HG03064 (cell line): ENCODE measurements around the gene ALDH3B1.
A peak's percentile ranks its signal among the peaks of the same experiment; 100 is the strongest.

Source experiments
- ATAC-seq: cut with Tn5 transposase; IDR thresholded peaks from one replicate; pipeline ENCODE4 v1.9.1; 2021; ENCODE audit warnings: low read depth; ENCODE audit not compliant: unreplicated experiment

Gene ALDH3B1

DNA sequence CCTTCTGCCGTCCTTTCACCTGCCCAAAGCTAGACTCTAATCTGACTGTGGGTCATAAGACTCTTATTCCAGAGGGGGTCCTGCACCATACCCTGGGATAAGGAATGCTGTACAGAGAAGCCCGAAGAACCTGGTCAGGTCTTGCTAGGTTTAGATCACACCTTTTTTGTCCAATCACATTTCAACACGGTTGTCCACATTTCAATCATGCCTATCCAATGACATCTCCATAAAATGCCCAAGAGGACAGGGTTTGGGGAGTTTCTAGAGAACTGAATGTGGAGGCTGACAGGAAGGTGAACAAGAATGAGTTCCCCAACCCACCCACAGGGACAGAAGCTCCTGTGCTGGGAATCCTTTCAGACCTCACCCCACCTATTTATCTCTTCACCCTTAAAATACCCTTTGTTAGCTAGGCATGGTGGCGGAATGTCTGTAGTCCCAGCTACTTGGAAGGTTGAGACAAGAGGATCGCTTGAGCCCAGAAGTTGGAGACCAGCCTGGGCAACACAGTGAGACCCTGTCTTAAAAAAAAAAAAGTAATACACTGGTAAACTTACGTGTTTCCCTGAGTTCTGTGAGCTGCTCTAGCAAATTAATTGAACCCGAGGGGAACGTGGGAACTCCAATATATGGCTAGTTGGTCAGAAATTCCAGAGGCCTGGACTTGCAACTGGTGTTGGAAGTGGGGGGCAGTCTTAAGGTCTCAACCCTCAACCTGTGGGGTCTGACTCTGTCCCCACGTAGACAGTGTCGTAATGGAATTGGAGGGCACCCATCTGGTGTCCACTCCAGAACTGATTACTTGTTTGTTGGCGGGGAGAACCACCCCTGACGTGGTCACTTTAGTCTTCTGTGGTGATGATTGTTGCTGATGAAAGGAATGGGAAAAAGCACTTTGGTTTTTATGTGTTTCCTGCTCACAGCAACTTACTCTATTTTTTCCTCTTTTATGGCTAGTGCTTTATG, 46.5 kb downstream of the ALDH3B1 start:
- no peak for ATAC-seq

DNA sequence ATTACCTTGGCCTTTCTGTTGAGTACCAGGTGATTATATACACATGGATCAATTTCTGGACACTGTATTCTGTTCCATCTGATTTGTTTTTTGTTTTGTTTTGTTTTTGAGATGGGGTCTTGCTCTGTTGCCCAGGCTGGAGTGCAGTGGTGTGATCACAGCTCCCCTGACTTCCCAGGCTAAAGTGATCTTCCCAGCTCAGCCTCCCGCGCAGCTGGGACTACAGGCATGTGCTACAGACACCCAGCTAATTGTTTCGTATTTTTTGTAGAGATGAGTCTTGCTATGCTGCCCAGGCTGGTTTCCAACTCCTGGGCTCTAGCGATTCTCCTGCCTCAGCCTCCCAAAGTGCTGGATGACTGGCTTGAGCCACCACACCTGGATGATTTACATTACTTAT, 47.7 kb downstream of the ALDH3B1 start:
- ATAC-seq, result no peak

DNA sequence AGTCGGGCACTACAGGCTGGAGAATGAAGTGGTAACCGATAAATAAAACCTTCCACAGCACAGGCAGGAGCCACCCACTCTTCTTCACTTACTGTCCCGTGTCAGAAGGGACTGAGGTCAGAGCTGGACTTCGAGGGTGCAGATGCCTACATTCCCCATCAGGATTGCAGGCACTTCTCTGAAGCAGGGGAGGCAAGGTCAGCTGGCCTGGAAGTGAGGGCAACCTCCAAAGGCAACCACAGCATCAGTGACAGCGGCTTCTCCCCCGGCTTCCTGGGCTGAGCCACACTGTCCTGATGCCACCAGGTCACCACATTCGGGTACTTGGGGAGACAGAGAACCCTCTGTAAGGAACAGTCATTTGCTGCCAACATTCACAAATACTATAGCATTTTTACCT, 51.4 kb downstream of the ALDH3B1 start:
- no peak for ATAC-seq

DNA sequence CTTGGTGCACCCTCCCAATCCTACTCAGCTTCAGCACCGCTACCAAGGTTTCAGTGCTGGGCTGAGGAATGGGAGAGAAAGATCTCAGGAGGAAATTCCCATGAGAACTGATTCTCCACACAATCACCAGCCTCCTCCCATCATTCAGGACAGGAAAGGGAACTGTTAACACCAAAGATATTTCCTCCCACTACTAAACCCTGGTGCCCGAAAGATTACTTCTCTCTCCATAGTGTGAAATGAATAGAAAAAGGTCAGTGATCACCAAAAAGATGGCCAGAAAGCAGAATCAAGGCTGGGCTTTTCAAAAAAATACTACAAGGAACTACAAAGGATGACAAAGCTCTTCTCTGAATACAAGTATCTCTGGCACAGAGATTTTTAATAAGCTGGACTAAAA, 54.8 kb downstream of the ALDH3B1 start:
- ATAC-seq, result no peak

DNA sequence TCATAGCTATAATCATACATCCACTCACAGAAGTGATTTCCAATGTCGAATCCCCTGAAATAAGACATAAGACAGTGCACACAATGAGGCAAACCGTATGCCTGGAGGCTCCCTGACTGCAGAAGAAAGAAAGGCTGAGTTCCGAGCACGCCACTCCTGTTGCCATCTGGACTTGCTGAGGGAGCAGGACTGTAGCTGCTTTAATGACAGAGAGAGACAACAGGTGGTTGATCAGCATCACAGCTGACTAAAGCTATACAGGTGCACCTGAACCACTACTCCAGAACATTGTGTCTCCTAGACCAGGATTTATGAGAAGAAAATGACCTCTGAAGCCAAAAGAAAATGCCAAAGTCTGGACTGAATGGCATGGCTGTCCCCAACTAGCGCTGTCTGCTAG, 55.7 kb downstream of the ALDH3B1 start:
- ATAC-seq, result no peak

DNA sequence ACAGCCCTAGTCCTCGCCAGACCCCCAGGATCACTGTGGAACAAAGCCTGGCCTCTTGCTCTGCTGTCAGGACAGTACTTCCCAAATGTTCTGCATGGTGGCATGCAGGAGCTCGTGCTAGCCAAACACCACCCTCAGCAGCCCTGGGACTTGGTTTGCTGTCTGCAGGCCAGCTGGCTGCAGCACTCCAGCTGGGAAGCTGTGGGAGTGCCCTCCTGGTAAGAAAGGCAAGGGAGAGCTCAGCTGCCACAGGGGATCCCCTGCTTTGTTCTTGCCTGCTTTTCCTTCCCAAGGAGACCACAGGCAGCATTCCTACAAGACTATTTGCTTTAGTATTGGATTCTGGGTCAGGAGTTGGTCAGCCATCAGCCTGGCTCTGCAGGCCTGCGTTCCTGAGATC, 56.6 kb downstream of the ALDH3B1 start:
- ATAC-seq, result no peak

DNA sequence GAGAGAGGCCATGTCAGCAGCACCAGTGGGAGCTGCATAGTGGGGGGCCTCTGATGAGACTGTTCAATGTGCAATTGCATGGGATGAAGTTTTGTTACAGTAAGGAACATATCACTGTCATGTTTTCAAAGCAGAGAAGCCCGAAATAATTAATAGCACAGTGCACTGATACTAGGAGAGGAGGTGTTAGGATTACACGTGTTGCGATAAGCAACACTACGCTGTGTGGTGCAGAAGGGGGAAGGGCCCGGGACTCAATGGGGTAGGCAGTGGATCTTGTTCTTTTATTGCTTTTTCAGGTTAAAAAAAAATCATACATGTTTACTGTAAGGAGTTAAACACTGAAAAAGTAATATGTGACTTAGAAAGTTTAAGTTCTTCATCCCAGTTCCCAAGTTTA, 57.9 kb downstream of the ALDH3B1 start:
- ATAC-seq, result no peak

DNA sequence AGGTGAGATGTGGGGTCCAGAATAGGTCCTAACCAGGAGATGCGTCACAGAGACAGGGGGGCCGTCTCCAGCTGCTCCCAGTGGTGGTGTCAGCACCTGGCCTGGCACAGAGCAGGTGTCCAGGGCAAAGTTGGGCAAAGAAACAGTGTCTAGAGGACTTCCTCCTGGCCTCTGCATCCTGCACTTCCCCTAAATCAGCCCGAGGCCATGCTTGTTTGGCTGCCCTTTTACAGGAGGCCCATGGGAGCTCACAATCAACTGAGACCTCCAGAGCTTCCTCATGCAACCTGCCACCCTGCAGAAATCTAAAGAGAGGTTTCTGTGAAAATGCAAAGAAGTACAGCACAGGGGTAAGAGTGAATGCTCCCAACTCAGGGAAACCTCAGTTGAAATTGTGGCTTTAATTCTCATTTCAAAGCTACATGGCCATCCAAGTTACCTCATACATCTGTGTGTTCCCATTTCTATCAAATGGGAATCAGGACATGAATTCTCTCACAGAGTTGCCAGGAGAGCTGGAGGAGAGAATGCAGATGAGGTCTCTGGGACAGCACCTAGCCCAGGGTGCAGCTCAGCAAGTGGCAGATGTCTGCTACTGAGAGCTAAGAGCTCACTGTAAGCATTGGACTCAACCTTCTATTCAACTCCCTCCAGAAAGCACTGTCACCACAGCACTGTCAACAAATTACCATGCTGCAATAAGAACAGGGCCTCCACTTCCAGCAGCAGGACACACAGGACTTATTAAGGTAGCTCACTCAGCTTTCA, 61.3 kb downstream of the ALDH3B1 start:
- no peak for ATAC-seq

DNA sequence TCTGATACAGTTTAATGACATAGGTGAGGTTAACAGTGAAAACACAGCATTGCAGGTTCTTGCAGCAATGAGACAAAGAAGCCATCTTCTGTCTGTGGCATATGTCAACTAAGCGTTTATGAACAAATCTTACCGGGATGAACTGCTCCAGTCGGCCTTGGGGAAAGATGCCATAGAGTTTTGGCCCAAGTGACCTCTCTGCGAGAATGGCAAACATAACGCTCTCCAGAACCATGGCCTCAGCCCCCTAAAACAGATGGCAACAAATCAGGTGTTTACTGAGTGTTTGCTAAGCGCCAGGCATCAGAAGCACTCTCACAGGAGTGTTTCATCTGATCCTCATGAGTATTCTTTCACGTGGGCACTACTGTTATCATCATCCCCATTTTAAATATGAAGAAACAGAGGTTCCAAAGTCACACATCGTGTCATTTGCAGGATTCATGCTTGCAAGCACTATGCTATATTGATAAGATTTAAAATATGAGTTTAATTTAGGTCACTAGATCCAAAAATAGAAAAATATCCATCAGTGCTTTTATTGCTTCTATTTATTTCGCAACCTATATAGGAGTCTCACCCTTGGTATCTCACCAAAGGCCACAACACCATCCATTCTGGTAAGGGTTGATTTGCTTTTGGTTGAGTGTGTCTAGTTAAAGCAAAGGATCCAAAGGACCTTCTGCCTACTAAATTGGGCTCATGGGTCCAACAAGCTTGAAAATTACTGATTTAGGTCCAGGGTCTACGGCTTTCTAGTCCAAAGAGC, 64.6 kb downstream of the ALDH3B1 start:
- ATAC-seq, result no peak

DNA sequence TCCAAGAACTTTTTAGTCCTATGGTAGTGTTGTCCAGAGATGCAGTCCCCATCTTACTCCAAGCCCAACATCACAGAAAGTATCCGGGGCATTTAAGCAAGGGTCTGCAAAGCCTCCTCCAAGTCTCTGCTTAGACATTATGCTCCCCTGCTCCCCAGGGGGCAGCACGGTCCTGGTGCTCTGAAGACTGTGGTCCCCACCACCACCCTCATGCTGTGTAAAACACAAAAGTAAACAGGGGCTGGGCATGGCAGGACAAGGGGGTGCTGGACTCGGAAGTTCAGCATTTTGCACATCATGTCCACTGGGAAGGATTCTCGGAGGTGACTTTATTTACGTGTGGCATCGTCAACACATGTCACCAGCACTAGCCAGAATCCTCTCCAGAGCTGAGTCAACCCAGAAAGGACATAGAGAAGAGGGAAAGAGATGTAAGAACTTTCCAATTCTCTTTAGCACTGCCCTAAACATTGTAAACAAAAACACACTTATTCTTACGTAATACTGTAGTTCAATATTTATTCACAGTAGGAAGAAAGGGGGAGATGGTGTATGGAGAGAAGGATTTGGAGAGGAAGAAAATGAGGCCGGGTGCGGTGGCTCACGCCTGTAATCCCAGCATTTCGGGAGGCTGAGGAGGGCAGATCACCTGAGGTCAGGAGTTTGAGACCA, 66.4 kb downstream of the ALDH3B1 start:
- no peak for ATAC-seq

DNA sequence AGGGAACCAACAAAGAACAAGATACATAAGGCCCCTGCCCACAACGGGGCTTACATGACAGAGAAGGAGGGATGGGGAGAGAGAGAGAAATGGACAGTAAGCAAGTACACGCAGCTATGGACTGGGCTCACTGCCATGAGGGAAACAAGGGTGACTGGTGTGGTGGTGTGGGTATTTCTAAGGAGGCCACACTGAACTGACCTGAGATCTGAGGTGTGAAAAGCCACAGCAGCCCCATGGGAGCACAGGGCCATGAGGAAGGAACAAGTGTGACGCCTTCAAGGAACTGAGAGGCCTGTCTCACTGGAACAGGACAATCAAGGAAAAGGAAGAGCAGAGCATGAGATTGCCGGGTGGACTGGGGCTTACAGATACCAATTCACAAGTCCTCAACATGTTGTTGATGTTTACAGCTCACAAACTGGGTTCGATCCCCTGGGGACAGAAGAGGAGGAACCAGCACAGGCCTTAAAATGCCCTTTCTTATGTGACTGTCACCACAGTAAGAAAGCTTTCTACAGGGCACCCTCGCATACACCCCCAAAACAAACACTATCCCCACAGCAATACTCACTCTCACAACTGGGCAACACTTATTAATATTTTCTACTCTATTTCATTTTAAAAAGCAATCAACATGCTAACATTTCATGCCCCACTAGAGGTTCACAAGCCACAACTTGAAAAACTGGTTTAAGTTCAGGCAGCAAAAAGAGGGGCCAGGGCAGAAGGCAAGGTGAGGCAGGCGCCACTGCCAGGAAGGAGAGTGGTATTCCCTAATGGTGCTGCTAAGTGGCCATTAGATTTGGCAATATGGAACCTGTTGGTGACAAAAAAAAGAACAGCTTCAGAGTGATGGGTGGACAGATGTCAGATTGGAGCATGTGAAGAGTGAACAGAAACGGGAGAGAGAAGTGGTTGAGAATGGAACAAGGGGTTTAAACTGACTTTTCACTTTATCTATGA, 67.8 kb downstream of the ALDH3B1 start:
- ATAC-seq, result peak; percentile 64
